Muscle layer of duodenum (tissue), 2 donors: ENCODE data around the gene DLX5.

Experiments
- H3K27ac ChIP-seq: one replicate; pipeline ENCODE4 v1.7.0; 2013; ENCODE audit warnings: mild to moderate bottlenecking, low read length
- H3K27me3 ChIP-seq: one replicate; pipeline ENCODE4 v1.7.0; 2013; ENCODE audit warnings: low read depth, mild to moderate bottlenecking, control low read depth, low read length
- H3K36me3 ChIP-seq, 2 donors: one replicate each; pipeline ENCODE4 v1.7.0; 2013; ENCODE audit warnings: low read length in 2 of 2, control low read depth in 1 of 2, mild to moderate bottlenecking in 1 of 2; ENCODE audit not compliant: insufficient read depth in 2 of 2, control insufficient read depth in 1 of 2
- H3K4me1 ChIP-seq, 2 donors: one replicate each; pipeline ENCODE4 v1.7.0; 2013; ENCODE audit warnings: low read length in 2 of 2, mild to moderate bottlenecking in 2 of 2, control low read depth in 1 of 2, moderate library complexity in 1 of 2; ENCODE audit not compliant: insufficient read depth in 2 of 2, control insufficient read depth in 1 of 2
- H3K4me3 ChIP-seq, 2 donors: one replicate each; pipeline ENCODE4 v1.7.0; 2013; ENCODE audit warnings: low read length in 2 of 2, low read depth in 1 of 2, mild to moderate bottlenecking in 1 of 2
- H3K9me3 ChIP-seq, 2 donors: one replicate each; pipeline ENCODE4 v1.7.0; 2013; ENCODE audit warnings: low read length in 2 of 2, control low read depth in 1 of 2, mild to moderate bottlenecking in 1 of 2; ENCODE audit not compliant: control insufficient read depth in 1 of 2
- donor health status: healthy.

Gene DLX5

GRCh38 chr7:97017192-97018125, 7.2 kb downstream of the DLX5 start:
- H3K9me3 ChIP-seq: no peaks in the 10 kb centered on the region
- no peak overlapping the region for H3K4me3 ChIP-seq
- no peak overlapping the region for H3K27ac ChIP-seq
- no peaks in the 10 kb centered on the region for H3K36me3 ChIP-seq
- H3K4me1 ChIP-seq: peaks cover 0 to 34% of the 10 kb centered on the region in 2 donors
- H3K27me3 ChIP-seq: peaks cover 84% of the 10 kb centered on the region

- Histone ChIP-seq H3K36me3 (no peaks in the 10 kb centered on the region), H3K4me3 (peak overlapping the region in 1 of 2 donors; percentile 20), H3K27ac (no peak overlapping the region), H3K4me1 (peaks cover 0 to 28% of the 10 kb centered on the region in 2 donors), H3K27me3 (peaks cover 84% of the 10 kb centered on the region), H3K9me3 (no peaks in the 10 kb centered on the region)
Measured at GRCh38 chr7:97016381-97017191, 8.0 kb downstream of the DLX5 start.

GRCh38 chr7:97015756-97016380, 8.8 kb downstream of the DLX5 start:
- Histone ChIP-seq H3K27me3 (peaks cover 83% of the 10 kb centered on the region), H3K27ac (no peak overlapping the region), H3K9me3 (no peaks in the 10 kb centered on the region), H3K4me3 (no peak overlapping the region), H3K36me3 (no peaks in the 10 kb centered on the region), H3K4me1 (peaks cover 0 to 21% of the 10 kb centered on the region in 2 donors)

GRCh38 chr7:97015279-97015678, 9.4 kb downstream of the DLX5 start:
- H3K27ac ChIP-seq: no peak overlapping the region
- H3K27me3 ChIP-seq: peaks cover 79% of the 10 kb centered on the region
- no peak overlapping the region for H3K4me3 ChIP-seq

GRCh38 chr7:97014145-97014750, 10.4 kb downstream of the DLX5 start:
- no peaks in the 10 kb centered on the region for H3K36me3 ChIP-seq
- H3K27me3 ChIP-seq: peaks cover 84% of the 10 kb centered on the region
- no peaks in the 10 kb centered on the region for H3K9me3 ChIP-seq
- H3K4me3 ChIP-seq: no peak overlapping the region
- no peak overlapping the region for H3K27ac ChIP-seq
- H3K4me1 ChIP-seq: peaks cover 0 to 16% of the 10 kb centered on the region in 2 donors

More at GRCh38 chr7:97015279-97015678, 9.4 kb downstream of the DLX5 start:
- no peaks in the 10 kb centered on the region for H3K9me3 ChIP-seq
- H3K36me3 ChIP-seq: no peaks in the 10 kb centered on the region
- H3K4me1 ChIP-seq: peaks cover 0 to 16% of the 10 kb centered on the region in 2 donors

- H3K4me3 ChIP-seq: no peak overlapping the region
Measured at GRCh38 chr7:97013845-97014134, 10.8 kb downstream of the DLX5 start.

GRCh38 chr7:97013134-97013844, 11.3 kb downstream of the DLX5 start:
- Histone ChIP-seq H3K27me3 (peaks cover 86% of the 10 kb centered on the region), H3K27ac (no peak overlapping the region)

More at GRCh38 chr7:97013845-97014134, 10.8 kb downstream of the DLX5 start:
- Histone ChIP-seq H3K36me3 (no peaks in the 10 kb centered on the region), H3K4me1 (peaks cover 0 to 16% of the 10 kb centered on the region in 2 donors), H3K9me3 (no peaks in the 10 kb centered on the region), H3K27ac (no peak overlapping the region), H3K27me3 (peaks cover 83% of the 10 kb centered on the region)

GRCh38 chr7:97012365-97013133, 12.1 kb downstream of the DLX5 start:
- H3K9me3 ChIP-seq: peaks cover 0 to 4% of the 10 kb centered on the region in 2 donors
- H3K36me3 ChIP-seq: no peaks in the 10 kb centered on the region
- peaks cover 85% of the 10 kb centered on the region for H3K27me3 ChIP-seq
- no peak overlapping the region for H3K4me3 ChIP-seq
- H3K27ac ChIP-seq: no peak overlapping the region
- H3K4me1 ChIP-seq: peaks cover 0 to 8% of the 10 kb centered on the region in 2 donors

More at GRCh38 chr7:97013134-97013844, 11.3 kb downstream of the DLX5 start:
- H3K4me3 ChIP-seq: no peak overlapping the region
- H3K4me1 ChIP-seq: peaks cover 0 to 15% of the 10 kb centered on the region in 2 donors
- H3K9me3 ChIP-seq: no peaks in the 10 kb centered on the region
- no peaks in the 10 kb centered on the region for H3K36me3 ChIP-seq

GRCh38 chr7:97011536-97012364, 12.9 kb downstream of the DLX5 start:
- H3K27me3 ChIP-seq: peaks cover 85% of the 10 kb centered on the region
- peaks cover 0 to 14% of the 10 kb centered on the region in 2 donors for H3K4me1 ChIP-seq
- no peak overlapping the region for H3K4me3 ChIP-seq
- no peaks in the 10 kb centered on the region for H3K36me3 ChIP-seq
- no peak overlapping the region for H3K27ac ChIP-seq
- peaks cover 0 to 4% of the 10 kb centered on the region in 2 donors for H3K9me3 ChIP-seq
